Activated naive CD4-positive, alpha-beta T cell treated with anti-CD3 and anti-CD28 coated beads, Interleukin-2, amount 10 ng/mL, durations not matched to agents 7 days and 5 days (primary cell): ENCODE results near the gene SCGN.

Experiments
- CTCF ChIA-PET: fragments of 350-600 bp; sonication (Branson Sonifier 250); formaldehyde crosslinking; loops from one replicate; lab custom pipeline; 2021; ENCODE audit warnings: antibody characterized with exemption; lab: Charles Lee
- DNase-seq: peaks from one replicate; pipeline ENCODE4 v3.0.0-alpha.2; 2020
- H3K27ac Mint-ChIP-seq: one replicate; pipeline ENCODE4 v1.8.0; 2021; ENCODE audit warnings: mild to moderate bottlenecking, moderate library complexity, mixed read lengths
- H3K27me3 Mint-ChIP-seq: one replicate; pipeline ENCODE4 v1.8.0; 2021; ENCODE audit warnings: mild to moderate bottlenecking, mixed read lengths
- H3K36me3 Mint-ChIP-seq: one replicate; pipeline ENCODE4 v1.8.0; 2021; ENCODE audit warnings: mixed read lengths
- H3K4me1 Mint-ChIP-seq: one replicate; pipeline ENCODE4 v1.8.0; 2021; ENCODE audit warnings: mixed read lengths
- H3K4me3 Mint-ChIP-seq: one replicate; pipeline ENCODE4 v1.8.0; 2021; ENCODE audit warnings: mild to moderate bottlenecking, moderate library complexity, mixed read lengths
- H3K9me3 Mint-ChIP-seq: one replicate; pipeline ENCODE4 v1.8.0; 2021; ENCODE audit warnings: mixed read lengths

The SCGN gene

DNA sequence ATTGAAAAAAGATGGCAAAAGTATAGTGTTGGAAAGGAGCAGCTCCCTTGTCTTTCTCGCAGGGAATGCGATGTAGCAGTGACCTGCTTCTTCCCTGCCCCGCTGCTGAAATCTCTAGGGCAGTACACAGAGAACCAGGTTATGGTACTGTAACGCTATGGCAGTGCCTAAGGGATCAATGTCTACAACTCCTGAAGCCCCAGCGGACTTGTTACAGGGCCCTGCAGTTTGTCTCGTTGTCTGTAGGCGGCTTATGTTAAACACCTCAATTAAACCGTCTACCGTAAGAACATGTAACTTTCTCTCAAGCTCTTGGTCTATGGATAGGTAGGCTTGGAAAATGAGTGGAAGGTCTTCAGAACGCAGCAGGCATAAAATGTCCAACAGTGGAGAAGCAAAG lies 57.7 kb downstream of the SCGN start:
- Mint-ChIP-seq H3K27ac (no peak overlapping the region), H3K27me3 (peaks cover 16% of the 10 kb centered on the region), H3K4me1 (no peaks in the 10 kb centered on the region), H3K9me3 (no peaks in the 10 kb centered on the region), H3K36me3 (no peaks in the 10 kb centered on the region), H3K4me3 (no peak overlapping the region)
- CTCF ChIA-PET = interaction anchor here (1.4 to 1.7 kb wide), 2 partner anchors 8 to 10 kb away, joined by 4 to 8 read pairs; no protein-coding TSS in a partner anchor
- no peak for DNase-seq

DNA sequence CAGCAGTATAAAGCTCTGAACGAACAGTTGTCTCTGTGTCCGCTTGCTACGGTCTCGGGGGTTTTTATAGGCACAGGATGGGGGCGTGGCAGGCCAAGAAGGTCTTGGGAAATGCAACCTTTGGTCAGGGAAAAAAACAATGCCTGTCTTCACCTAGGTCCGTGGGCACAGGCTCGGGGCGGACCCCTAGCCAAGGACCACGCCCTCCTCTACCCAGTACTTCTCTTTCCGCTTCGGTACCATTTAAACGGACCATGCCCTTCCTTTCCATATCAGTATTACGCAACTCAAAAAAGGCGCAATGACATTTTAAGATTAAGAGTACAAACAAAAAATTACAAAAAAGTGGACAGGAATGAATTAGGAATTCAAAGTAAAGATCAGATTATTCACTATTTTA lies 58.3 kb downstream of the SCGN start:
- H3K9me3 Mint-ChIP-seq = no peaks in the 10 kb centered on the region
- CTCF ChIA-PET = interaction anchor here (1.4 kb wide), 1 partner anchor 9 kb away, joined by 4 read pairs; no protein-coding TSS in a partner anchor
- DNase-seq = no peak
- H3K27ac Mint-ChIP-seq = no peak overlapping the region
- peaks cover 16% of the 10 kb centered on the region for H3K27me3 Mint-ChIP-seq
- no peak overlapping the region for H3K4me3 Mint-ChIP-seq
- H3K36me3 Mint-ChIP-seq = no peaks in the 10 kb centered on the region
- no peaks in the 10 kb centered on the region for H3K4me1 Mint-ChIP-seq

DNA sequence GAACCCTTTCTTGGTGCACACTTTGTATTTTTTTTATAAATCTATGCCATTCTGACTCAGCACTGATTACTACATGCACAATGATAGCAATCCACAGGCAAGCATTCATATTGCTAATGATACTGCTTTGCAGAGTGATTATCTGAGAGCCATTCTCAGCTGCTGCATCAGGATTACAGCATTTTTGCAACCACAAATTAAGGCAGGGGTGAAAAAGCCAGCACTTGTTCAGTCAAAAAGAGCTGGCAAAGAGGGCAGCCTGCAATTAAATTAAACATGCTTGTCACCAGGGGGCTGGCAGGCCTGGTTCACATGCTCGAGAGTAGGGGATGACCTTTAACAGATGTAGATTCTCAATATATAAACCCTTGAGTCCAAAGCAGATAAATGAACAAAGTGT lies 61.8 kb downstream of the SCGN start:
- Mint-ChIP-seq H3K4me3 (no peak overlapping the region), H3K4me1 (no peaks in the 10 kb centered on the region), H3K27ac (no peak overlapping the region), H3K27me3 (peaks cover 8% of the 10 kb centered on the region), H3K36me3 (no peaks in the 10 kb centered on the region), H3K9me3 (no peaks in the 10 kb centered on the region)
- no peak for DNase-seq
- CTCF ChIA-PET = no interaction called here

DNA sequence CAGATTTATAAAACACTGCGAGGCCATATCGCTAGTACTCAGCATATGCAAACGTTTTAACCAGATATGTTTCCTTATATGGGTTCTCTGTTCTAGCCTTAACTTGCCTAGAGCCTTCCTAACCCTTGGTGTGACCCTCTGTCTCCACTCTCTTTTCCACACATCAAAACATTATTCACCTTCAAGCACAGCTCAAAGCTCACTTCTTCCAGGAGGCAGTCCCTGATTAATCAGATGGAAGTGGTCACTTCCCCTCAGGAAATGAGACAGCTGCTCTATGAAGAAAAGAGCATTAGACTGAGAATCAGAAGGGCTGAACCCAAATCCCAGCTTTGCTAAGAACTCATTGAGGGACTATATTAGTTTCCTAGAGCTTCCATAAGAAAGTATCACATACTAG lies 62.8 kb downstream of the SCGN start:
- no peaks in the 10 kb centered on the region for H3K36me3 Mint-ChIP-seq
- H3K4me3 Mint-ChIP-seq = no peak overlapping the region
- DNase-seq = no peak
- CTCF ChIA-PET = interaction anchor here (0.9 to 1.1 kb wide), 2 partner anchors 10 to 12 kb away, joined by 3 read pairs; a partner anchor contains a TSS
- H3K9me3 Mint-ChIP-seq = no peaks in the 10 kb centered on the region
- H3K27me3 Mint-ChIP-seq = peaks cover 8% of the 10 kb centered on the region
- H3K4me1 Mint-ChIP-seq = no peaks in the 10 kb centered on the region
- no peak overlapping the region for H3K27ac Mint-ChIP-seq

DNA sequence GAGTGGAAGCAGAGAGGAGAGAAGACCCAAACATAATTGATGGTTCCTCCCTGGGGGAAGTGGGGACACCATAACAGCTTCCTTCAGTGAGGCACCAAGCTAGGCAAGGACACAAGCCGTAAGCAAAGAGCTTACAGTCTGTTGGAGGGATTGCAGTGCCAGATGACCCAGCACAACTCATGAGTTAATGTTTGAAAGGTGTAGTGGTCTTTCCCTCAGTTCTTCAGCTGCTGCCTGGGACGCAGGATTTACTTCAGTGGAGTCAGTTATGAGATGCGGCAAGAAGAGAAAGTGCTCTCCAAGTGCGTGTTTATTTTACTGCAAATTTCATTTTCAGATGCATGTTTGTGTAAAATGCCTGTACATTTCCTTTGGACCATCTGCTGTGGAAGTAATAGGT lies 63.8 kb downstream of the SCGN start:
- H3K9me3 Mint-ChIP-seq = no peaks in the 10 kb centered on the region
- no peak overlapping the region for H3K27ac Mint-ChIP-seq
- DNase-seq = no peak
- H3K4me3 Mint-ChIP-seq = no peak overlapping the region
- H3K4me1 Mint-ChIP-seq = no peaks in the 10 kb centered on the region
- H3K36me3 Mint-ChIP-seq = no peaks in the 10 kb centered on the region
- H3K27me3 Mint-ChIP-seq = peaks cover 13% of the 10 kb centered on the region
- CTCF ChIA-PET = interaction anchor here (0.8 to 1.1 kb wide), 4 partner anchors 11 to 492 kb away, joined by 3 to 5 read pairs (median 3); a partner anchor contains a TSS

DNA sequence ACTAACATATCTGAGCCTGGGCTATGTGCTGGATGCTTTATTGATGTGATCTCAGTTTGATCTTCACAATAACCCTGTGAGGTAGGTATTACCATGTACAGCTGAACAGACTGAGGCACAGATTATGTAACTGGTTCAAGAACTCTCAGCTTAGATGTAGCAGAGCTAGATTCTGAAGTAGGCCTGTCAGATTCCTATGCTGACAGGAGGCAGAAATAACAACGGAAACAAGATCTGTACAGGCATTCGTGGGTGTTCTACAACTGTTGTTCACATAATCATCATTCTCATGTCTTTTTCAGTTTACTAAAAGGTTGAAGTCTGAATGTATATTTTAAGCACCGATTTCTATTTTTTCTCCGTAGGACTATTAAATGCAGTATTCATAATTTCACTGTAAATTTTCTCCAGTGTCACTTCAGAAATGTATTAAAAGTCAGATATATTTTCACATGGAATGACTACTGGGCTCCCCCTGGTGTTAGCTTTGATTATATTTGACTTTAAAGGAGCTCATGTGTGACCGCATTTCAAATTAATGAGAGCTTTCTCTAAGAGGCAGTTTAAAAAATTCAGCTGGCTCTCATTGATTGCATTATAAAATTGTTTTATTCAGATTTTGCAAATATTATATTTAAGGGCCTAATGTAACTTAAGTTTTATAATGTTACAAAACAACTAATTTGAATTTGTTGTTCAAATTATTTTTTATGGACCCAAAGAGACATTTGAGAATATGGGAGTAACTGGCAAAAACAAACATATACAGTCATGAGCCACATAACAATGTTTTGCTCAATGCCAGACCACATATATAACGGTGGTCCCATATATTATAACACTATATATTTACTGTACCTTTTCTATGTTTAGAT lies 66.1 kb downstream of the SCGN start:
- Mint-ChIP-seq H3K4me3 (no peak overlapping the region), H3K36me3 (no peaks in the 10 kb centered on the region), H3K27ac (no peak overlapping the region), H3K9me3 (no peaks in the 10 kb centered on the region), H3K27me3 (peaks cover 14% of the 10 kb centered on the region), H3K4me1 (no peaks in the 10 kb centered on the region)
- DNase-seq = no peak
- CTCF ChIA-PET = interaction anchor here (0.7 to 1.3 kb wide), 15 partner anchors 9 to 497 kb away, joined by 3 to 11 read pairs (median 3); a partner anchor contains a TSS

DNA sequence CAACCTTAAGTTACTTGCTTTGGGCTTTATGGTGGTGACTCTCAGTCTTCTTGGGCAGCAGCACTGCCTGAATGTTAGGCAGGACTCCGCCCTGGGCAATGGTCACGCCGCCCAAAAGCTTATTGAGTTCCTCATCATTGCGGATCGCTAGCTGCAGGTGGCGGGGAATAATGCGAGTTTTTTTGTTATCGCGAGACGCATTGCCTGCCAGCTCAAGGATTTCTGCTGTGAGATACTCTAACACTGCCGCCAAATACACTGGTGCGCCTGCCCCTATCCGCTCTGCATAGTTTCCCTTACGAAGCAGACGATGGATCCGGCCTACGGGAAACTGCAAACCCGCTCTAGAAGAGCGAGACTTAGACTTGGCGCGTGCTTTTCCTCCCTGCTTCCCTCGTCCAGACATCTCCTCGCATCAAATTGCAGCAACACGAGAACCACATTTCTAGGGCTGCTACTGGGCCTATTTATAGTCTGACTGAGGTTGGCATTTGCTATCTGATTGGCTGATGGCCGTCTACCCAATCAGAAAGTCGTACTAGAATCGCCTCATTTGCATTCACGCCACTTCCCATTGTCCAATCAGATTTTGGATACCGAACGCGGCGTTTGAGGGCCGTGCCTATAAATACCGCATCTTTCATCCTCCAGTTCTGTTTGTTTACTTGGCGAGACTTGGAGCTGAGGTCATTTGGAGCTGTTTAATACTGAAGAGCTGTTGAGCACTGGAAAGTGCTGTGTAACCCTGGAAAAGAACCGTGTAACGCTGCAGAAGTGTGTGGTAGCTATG lies 74.3 kb downstream of the SCGN start:
- DNase-seq = no peak
- Mint-ChIP-seq H3K27ac (no peak overlapping the region), H3K4me3 (no peak overlapping the region), H3K27me3 (peaks cover 3% of the 10 kb centered on the region), H3K36me3 (no peaks in the 10 kb centered on the region), H3K4me1 (no peaks in the 10 kb centered on the region), H3K9me3 (no peaks in the 10 kb centered on the region)
- CTCF ChIA-PET = interaction anchor here (1.1 to 1.4 kb wide), 2 partner anchors 8 to 11 kb away, joined by 3 to 7 read pairs; no protein-coding TSS in a partner anchor

DNA sequence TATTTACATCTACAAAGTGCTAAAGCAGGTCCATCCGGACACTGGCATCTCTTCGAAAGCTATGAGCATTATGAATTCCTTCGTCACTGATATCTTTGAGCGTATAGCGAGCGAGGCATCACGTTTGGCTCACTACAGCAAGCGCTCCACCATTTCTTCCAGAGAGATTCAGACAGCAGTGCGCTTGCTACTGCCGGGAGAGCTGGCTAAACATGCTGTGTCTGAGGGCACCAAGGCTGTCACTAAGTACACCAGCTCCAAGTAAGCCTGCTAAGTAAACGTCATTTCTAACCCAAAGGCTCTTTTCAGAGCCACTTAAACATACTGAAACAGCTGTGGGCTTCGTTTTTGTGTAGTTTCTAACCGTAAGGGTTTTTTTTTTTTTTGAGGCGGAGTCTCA lies 75.0 kb downstream of the SCGN start:
- Mint-ChIP-seq H3K9me3 (no peaks in the 10 kb centered on the region), H3K4me1 (no peaks in the 10 kb centered on the region), H3K36me3 (no peaks in the 10 kb centered on the region), H3K27me3 (peaks cover 8% of the 10 kb centered on the region), H3K27ac (no peak overlapping the region), H3K4me3 (no peak overlapping the region)
- no peak for DNase-seq
- CTCF ChIA-PET = interaction anchor here (1.1 to 1.4 kb wide), 2 partner anchors 9 to 12 kb away, joined by 3 to 7 read pairs; no protein-coding TSS in a partner anchor

DNA sequence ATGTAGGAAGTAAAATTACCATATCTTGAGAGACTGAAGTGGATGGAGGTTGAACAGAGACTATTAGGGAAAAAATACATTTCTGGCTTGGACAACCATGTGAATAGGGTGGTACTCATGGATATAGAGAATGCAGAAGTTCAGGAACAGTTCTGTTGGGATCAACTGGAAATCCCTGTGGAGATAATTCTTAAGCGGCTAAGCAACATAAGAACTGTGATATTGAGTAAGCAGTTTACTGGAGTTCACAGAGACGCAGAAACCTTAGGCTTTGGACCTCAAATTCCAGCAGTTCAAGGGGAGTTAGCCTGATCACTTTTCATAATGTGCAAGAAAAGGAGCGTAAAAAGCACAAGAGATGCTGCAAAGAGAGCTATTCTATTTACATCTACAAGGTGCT lies 78.9 kb downstream of the SCGN start:
- no peaks in the 10 kb centered on the region for H3K36me3 Mint-ChIP-seq
- H3K27ac Mint-ChIP-seq = no peak overlapping the region
- H3K27me3 Mint-ChIP-seq = peaks cover 18% of the 10 kb centered on the region
- no peak overlapping the region for H3K4me3 Mint-ChIP-seq
- H3K4me1 Mint-ChIP-seq = no peaks in the 10 kb centered on the region
- no peaks in the 10 kb centered on the region for H3K9me3 Mint-ChIP-seq
- no peak for DNase-seq
- CTCF ChIA-PET = interaction anchor here (1.2 kb wide), 1 partner anchor 57 kb away, joined by 4 read pairs; no protein-coding TSS in a partner anchor

DNA sequence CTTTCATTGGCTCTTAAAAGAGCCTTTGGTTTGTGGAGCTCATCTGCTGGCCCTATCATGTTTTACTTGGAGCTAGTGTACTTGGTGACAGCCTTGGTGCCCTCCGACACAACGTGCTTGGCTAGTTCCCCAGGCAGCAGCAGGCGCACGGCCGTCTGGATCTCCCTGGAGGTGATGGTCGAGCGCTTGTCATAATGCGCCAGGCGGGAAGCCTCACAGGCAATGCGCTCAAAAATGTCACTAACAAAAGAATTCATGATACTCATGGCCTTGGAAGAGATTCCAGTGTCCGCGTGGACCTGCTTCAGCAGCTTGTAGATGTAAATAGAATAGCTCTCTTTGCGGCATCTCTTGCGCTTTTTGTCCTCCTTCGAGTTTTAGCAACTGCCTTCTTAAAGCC lies 79.7 kb downstream of the SCGN start:
- H3K36me3 Mint-ChIP-seq = no peaks in the 10 kb centered on the region
- peaks cover 18% of the 10 kb centered on the region for H3K27me3 Mint-ChIP-seq
- H3K4me1 Mint-ChIP-seq = no peaks in the 10 kb centered on the region
- CTCF ChIA-PET = interaction anchor here (0.6 to 1.2 kb wide), 2 partner anchors 56 to 1211 kb away, joined by 3 to 4 read pairs; no protein-coding TSS in a partner anchor
- peaks cover 2% of the 10 kb centered on the region for H3K9me3 Mint-ChIP-seq
- no peak overlapping the region for H3K27ac Mint-ChIP-seq
- H3K4me3 Mint-ChIP-seq = no peak overlapping the region
- DNase-seq = no peak

DNA sequence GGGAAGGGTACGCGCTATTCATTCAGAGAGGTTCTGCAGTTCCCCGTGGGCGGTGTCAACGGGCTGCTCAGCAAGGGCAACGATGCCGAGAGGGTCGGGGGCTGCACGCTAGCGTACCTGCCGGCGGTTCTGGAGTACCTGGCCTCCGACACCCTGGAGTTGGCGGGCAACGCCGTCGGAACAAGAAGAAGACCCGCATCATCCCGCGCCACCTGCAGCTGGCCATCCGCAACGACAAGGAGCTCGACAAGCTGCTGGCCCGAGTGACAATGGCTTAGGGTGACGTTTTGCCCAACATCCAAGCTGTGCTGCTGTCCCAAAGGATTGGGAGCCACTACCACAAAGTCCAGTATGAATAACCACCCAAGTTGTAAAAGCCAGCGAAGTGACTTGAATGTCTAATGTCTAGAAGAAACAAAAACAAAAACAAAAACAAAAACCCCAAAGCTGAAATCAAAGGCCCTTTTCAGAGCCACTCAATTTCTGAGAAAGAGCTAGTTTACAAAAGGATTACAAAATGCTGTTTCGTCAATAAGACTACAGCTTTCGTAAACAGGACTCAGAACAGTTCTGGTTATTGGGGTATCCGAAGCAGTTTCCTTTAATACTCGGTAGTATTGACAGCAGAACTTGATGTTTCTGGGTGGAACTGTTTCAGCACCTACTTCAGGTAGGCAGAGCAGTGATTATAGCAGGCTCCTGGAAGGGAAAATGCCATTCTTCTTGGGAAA lies 80.6 kb downstream of the SCGN start:
- CTCF ChIA-PET = interaction anchor here (0.8 to 1.2 kb wide), 2 partner anchors 12 to 55 kb away, joined by 3 to 4 read pairs; no protein-coding TSS in a partner anchor
- peaks cover 7% of the 10 kb centered on the region for H3K9me3 Mint-ChIP-seq
- H3K4me3 Mint-ChIP-seq = no peak overlapping the region
- no peak for DNase-seq
- no peaks in the 10 kb centered on the region for H3K36me3 Mint-ChIP-seq
- no peak overlapping the region for H3K27ac Mint-ChIP-seq
- no peaks in the 10 kb centered on the region for H3K4me1 Mint-ChIP-seq
- H3K27me3 Mint-ChIP-seq = peaks cover 18% of the 10 kb centered on the region

DNA sequence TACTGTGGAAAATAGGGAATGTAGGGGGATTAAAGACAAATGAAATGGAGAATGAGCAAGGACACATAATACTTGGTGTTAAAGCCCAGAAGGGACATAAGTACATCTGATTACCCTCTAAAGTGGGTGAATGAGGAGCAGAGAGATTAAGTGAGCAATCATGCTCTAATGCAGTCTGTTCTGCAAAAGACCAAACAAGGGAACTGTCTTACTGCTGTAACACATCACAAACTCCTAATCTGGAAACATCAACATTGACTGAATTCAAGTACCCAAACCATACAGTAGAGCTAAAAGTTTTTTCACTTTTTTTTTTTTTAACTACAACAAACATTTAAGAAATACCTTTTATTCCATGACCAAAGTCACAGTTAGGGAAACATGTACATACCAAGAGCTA lies 83.2 kb downstream of the SCGN start:
- DNase-seq = no peak
- peaks cover 18% of the 10 kb centered on the region for H3K27me3 Mint-ChIP-seq

DNA sequence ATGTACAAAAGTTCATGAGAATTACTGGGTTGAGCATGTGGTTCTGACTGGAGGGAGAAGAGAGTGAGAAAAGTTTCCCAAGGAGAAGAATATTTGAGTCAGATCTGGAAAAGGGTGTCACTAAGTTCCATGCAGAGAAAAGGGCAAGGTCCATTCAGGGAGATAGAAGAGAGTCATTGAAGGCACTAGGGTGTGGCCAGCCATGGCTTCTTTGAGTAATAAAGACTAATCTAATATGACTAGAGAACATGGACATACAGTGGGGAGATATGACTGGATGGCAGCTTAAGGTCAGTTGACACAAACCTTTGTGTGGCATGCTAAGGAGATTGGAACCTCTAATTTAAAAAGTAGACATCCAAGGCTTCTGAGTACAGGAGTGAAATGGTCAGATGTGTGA lies 91.9 kb downstream of the SCGN start:
- DNase-seq = no peak
- Mint-ChIP-seq H3K27me3 (peaks cover 5% of the 10 kb centered on the region), H3K27ac (no peak overlapping the region), H3K4me1 (no peaks in the 10 kb centered on the region), H3K36me3 (no peaks in the 10 kb centered on the region), H3K9me3 (peaks cover 6% of the 10 kb centered on the region), H3K4me3 (no peak overlapping the region)
- CTCF ChIA-PET = interaction anchor here (0.7 kb wide), 1 partner anchor 26 kb away, joined by 3 read pairs; no protein-coding TSS in a partner anchor

More for the DNA sequence above, 83.2 kb downstream of the SCGN start:
- Mint-ChIP-seq H3K27ac (no peak overlapping the region), H3K36me3 (no peaks in the 10 kb centered on the region), H3K9me3 (peaks cover 7% of the 10 kb centered on the region), H3K4me3 (no peak overlapping the region), H3K4me1 (no peaks in the 10 kb centered on the region)
- CTCF ChIA-PET = no interaction called here
